ENCODE data around the gene CPSF6.
A peak's percentile ranks its signal among the peaks of the same experiment; 100 is the strongest.
"Not testable (repeated sequence)": the region's sequence is repeated elsewhere in the genome, so short reads cannot be mapped to it uniquely, and the experiment has no call there.

Gene CPSF6

GRCh38 chr12:69239352-69239921 is at the start of gene CPSF6:
Gene CPSF6, plus strand, starts transcription at chr12:69239569. Its CDS starts 78 bp downstream, at chr12:69239647.
- DNase-seq: peak; percentile 83

- no peak for DNase-seq
Measured at GRCh38 chr12:69196302-69197288, 42.8 kb upstream of the CPSF6 start.

- not testable (repeated sequence) for DNase-seq
Measured at GRCh38 chr12:69199976-69200375, 39.4 kb upstream of the CPSF6 start.

GRCh38 chr12:69204191-69204590 is 35.2 kb upstream of the CPSF6 start:
- DNase-seq: no peak

- DNase-seq: no peak
Measured at GRCh38 chr12:69210661-69211060, 28.7 kb upstream of the CPSF6 start.

- DNase-seq: no peak
Measured at GRCh38 chr12:69211160-69211559, 28.2 kb upstream of the CPSF6 start.

GRCh38 chr12:69214169-69214568 is 25.2 kb upstream of the CPSF6 start:
- no peak for DNase-seq

GRCh38 chr12:69225251-69225910 is 14.0 kb upstream of the CPSF6 start:
- no peak for DNase-seq

GRCh38 chr12:69231479-69231878 is 7.9 kb upstream of the CPSF6 start:
- DNase-seq: no peak

GRCh38 chr12:69238589-69239351 is 599 bp upstream of the CPSF6 start:
- DNase-seq: no peak

GRCh38 chr12:69239922-69240630 is 707 bp downstream of the CPSF6 start:
- DNase-seq: peak in 1 of 2 donors; percentile 39

GRCh38 chr12:69240631-69240995 is 1.2 kb downstream of the CPSF6 start:
- no peak for DNase-seq

- DNase-seq: no peak
Measured at GRCh38 chr12:69241438-69242092, 2.2 kb downstream of the CPSF6 start.

GRCh38 chr12:69243099-69244084 is 4.0 kb downstream of the CPSF6 start:
- DNase-seq: no peak

- DNase-seq: no peak
Measured at GRCh38 chr12:69247268-69248018, 8.1 kb downstream of the CPSF6 start.

GRCh38 chr12:69252033-69252432 is 12.7 kb downstream of the CPSF6 start:
- no peak for DNase-seq

- DNase-seq: peak in 1 of 2 donors; percentile 57
Measured at GRCh38 chr12:69254046-69254445, 14.7 kb downstream of the CPSF6 start.

GRCh38 chr12:69254862-69255261 is 15.5 kb downstream of the CPSF6 start:
- no peak for DNase-seq

GRCh38 chr12:69258655-69259054 is 19.3 kb downstream of the CPSF6 start:
- no peak for DNase-seq
